ENCODE measurements around the gene HSPB8.

Gene HSPB8

GRCh38 chr12:119178544-119179334 is at the start of gene HSPB8:
Gene HSPB8 (plus strand): TSS chr12:119178931. CDS start chr12:119179313, 382 bp downstream.
- DNase-seq: no peak

GRCh38 chr12:119129827-119130434 is 48.8 kb upstream of the HSPB8 start:
- no peak for DNase-seq

GRCh38 chr12:119130523-119130922 is 48.2 kb upstream of the HSPB8 start:
- no peak for DNase-seq

- no peak for DNase-seq
Measured at GRCh38 chr12:119134284-119135072, 44.3 kb upstream of the HSPB8 start.

- DNase-seq: no peak
Measured at GRCh38 chr12:119136811-119137410, 41.8 kb upstream of the HSPB8 start.

GRCh38 chr12:119139448-119139847 is 39.3 kb upstream of the HSPB8 start:
- no peak for DNase-seq

GRCh38 chr12:119145367-119145766 is 33.4 kb upstream of the HSPB8 start:
- DNase-seq: no peak

- no peak for DNase-seq
Measured at GRCh38 chr12:119147847-119148448, 30.8 kb upstream of the HSPB8 start.

GRCh38 chr12:119149270-119149669 is 29.5 kb upstream of the HSPB8 start:
- DNase-seq: no peak

GRCh38 chr12:119151445-119152026 is 27.2 kb upstream of the HSPB8 start:
- no peak for DNase-seq

- no peak for DNase-seq
Measured at GRCh38 chr12:119153477-119154434, 25.0 kb upstream of the HSPB8 start.

GRCh38 chr12:119154435-119154818 is 24.3 kb upstream of the HSPB8 start:
- no peak for DNase-seq

GRCh38 chr12:119156401-119157044 is 22.2 kb upstream of the HSPB8 start:
- no peak for DNase-seq

GRCh38 chr12:119157528-119157927 is 21.2 kb upstream of the HSPB8 start:
- no peak for DNase-seq

- no peak for DNase-seq
Measured at GRCh38 chr12:119157978-119158377, 20.8 kb upstream of the HSPB8 start.

- no peak for DNase-seq
Measured at GRCh38 chr12:119158402-119158801, 20.3 kb upstream of the HSPB8 start.

GRCh38 chr12:119159844-119160243 is 18.9 kb upstream of the HSPB8 start:
- no peak for DNase-seq

- DNase-seq: no peak
Measured at GRCh38 chr12:119167902-119168301, 10.8 kb upstream of the HSPB8 start.

- no peak for DNase-seq
Measured at GRCh38 chr12:119168721-119169120, 10.0 kb upstream of the HSPB8 start.

- DNase-seq: no peak
Measured at GRCh38 chr12:119169150-119169549, 9.6 kb upstream of the HSPB8 start.

GRCh38 chr12:119171291-119171690 is 7.4 kb upstream of the HSPB8 start:
- DNase-seq: no peak
